ENCODE results near the gene LGALS9.

GRCh38 chr17:27593857-27594255, 37.1 kb upstream of the LGALS9 start:
- TF ChIP-seq CTCF (optimal IDR thresholded peaks at IDR 0.05 in 1 of 3, IDR thresholded peaks at IDR 0.05 in 1 of 3, conservative IDR thresholded peaks at IDR 0.05 in 1 of 3; ENCODE audit: extremely low read depth in 1 of 3, insufficient read depth in 2 of 3, low read length in 3 of 3) (no peak), EZH2 (IDR thresholded peaks at IDR 0.05; ENCODE audit: low read length) (no peak)

Data from keratinocyte (primary cell).